GM18505 (cell line): ENCODE measurements around the gene ANKRD13B.

Source experiments
- ATAC-seq: cut with Tn5 transposase; IDR thresholded peaks from one replicate; pipeline ENCODE4 v1.9.1; 2021; ENCODE audit not compliant: unreplicated experiment
- POLR2A ChIP-seq: IDR thresholded peaks from 4 replicates; pipeline ENCODE4 v1.6.1; 2011; ENCODE audit warnings: borderline replicate concordance; ENCODE audit not compliant: insufficient read depth, insufficient read length; ENCODE audit errors: extremely low read depth

The ANKRD13B gene

DNA sequence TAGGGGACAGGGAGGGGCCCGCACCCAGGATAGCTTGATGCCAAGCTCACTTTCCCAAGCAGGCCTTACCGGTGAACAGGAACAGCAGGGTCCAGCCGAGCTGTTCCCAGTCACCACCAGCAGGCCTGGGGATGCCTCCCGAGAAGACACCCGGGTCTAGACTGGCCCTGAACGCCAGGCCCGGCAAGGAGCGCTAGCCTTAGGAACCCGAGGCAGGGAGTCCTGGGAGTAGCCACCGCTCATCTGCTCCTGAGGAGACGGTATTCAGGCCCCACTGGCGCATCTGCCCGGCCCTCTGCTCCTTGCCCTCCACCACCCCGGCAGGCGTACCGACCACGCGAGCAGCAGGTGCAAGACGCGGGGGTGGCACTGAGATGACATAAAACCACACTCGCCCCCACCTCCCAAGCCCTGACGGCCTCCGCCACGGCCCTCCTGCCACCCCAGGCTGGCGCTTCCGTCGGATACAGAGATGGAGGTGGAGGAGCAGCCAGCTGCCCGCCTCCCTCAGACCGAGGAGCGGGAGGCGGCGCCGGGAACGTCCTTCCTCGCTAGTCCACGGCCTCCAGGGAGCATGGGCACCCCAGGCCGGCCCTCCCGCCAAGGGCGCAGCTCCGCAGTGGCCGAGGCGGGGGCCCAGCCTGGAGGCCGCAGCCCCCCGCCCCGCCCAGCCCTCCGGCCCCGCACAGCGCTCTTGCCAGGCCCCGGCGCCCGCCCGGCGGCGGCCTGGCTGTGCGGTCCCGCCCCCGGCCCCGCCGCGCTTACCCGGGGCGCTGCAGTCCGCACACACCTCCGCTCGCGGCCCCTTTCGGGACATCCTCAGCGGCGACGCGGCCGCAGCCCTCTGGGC lies 4.1 kb upstream of the ANKRD13B start:
- ATAC-seq, result peak; percentile 20

DNA sequence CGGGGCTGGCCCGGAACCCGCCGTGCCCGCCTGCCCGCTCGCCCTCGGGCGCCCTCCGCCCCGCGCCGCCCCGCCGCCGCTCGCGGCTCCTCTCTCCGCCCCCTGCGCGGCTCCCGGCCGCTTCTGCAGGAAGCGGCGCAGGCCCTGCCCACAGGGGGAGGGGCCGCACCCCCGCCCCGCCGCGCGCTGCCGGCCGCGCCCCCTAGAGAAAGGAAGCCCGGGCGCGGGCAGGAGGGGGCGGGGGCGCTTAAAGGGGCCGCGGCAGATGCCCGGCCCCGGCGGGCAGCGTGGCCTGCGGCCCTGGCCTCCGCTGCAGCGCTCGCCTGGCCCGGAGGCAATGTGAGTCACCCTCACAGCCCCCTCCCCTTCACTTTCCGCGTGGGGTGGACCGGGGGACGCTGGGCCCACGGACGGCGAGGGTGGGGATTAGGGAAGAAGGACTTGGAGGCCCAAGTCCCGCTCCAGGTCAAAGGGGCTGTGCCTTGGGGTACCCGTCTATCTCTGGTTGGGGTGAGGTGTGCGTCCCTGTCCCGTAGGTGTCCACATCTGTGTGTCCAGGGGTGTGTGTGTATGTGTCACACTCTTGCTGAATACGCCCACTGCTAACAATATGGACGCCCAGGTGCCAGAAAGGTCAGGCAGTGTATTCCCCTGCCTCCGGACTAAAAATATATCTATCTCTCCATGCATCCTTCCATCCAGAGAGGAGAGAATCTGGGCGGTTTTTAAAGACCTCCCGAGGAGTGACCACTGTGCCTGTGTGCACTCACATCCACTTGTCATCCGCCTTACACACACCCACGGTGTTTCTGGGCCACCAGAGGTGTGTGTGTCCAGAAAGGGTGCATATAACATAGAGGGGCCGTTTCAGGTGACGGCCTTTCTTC lies 3.2 kb upstream of the ANKRD13B start, which contains the start of gene GIT1:
TSS of gene GIT1 (minus strand) at position 125 of the 887 bp plus-strand sequence. CDS start 270 bp downstream, outside the sequence.
- TF ChIP-seq POLR2A, result peak; percentile 67
- ATAC-seq, result peak; percentile 68

More for the DNA sequence above, 4.1 kb upstream of the ANKRD13B start:
- no peak for TF ChIP-seq POLR2A

DNA sequence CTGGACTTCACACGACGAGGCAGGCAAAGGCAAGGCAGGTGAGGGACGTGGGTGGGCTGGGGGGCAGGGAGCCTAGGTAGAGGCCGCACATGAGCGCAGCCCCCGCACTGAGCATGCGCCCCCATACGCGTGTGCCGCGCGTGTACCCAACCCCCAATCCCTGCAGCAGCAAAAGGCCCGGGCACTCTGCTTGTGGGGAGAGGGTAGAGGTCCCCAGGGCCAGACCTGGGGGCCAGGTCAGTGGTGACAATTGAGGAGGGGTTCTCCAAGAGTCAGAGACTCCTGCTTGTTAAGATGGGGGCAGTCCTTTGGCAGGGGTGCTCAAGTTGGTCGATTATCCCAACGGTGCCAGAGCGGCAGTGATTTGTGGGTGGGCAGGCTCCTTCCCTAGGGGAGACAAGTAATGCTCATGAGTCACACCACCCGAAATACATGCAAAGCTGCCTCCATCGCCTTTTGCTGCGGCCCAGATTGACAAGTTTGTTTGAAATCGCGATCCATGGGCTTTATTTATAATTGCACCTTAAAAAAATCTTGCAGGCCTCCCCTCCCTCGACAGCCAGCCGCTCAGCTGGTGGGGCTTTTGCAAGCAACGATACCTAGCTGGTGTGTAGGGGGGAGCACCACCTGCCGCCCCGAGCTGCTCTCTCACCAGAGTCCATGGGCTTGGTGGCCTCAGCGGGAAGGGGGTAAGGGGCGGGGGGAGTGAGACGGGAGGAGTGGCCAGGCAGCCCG lies 2.4 kb upstream of the ANKRD13B start:
- no peak for TF ChIP-seq POLR2A
- no peak for ATAC-seq

GRCh38 chr17:29591146-29591736 lies 1.7 kb upstream of the ANKRD13B start:
- no peak for TF ChIP-seq POLR2A
- no peak for ATAC-seq

DNA sequence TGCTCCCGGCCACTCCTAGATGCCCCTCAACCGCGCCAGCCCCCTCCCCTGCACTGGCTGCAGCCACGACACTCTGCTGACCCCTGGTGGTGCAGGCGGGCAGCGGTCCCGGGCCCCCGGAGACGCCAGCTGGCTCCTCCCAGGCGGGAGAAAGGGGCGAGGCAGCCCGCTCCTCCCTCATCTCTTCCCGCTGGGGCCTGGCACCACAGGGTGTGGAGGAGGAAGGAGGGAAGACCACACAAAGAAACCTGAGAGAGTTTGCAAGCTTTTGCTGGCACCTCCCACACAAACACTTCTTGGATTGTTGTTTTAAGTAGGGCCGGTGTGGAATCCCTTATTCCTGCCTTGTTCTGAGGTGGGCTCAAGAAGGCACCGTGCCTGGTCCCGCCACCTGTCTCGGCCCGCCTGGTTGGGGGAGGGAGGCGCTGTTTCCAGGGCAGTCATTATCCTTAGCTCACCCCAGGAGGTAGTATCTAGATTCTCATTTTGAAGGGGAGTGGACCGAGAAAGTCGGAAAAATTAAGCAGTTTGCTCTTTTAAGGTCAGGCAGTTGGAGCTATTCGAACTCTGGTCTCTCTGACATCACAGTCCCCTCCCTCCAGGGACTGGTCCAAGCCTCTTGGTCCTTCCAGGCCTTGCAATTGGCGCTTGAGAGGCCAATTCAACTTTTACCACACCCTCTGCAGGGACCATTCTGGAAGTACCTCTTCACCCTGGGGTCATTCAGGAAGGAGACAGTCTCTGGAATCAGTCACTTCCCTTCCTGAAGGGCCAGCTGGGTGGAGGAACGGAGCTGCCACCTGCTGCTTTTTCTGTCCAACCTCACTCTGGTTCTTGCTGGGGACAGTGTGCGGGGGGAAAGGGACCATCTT lies 959 bp upstream of the ANKRD13B start:
- no peak for ATAC-seq
- no peak for TF ChIP-seq POLR2A

DNA sequence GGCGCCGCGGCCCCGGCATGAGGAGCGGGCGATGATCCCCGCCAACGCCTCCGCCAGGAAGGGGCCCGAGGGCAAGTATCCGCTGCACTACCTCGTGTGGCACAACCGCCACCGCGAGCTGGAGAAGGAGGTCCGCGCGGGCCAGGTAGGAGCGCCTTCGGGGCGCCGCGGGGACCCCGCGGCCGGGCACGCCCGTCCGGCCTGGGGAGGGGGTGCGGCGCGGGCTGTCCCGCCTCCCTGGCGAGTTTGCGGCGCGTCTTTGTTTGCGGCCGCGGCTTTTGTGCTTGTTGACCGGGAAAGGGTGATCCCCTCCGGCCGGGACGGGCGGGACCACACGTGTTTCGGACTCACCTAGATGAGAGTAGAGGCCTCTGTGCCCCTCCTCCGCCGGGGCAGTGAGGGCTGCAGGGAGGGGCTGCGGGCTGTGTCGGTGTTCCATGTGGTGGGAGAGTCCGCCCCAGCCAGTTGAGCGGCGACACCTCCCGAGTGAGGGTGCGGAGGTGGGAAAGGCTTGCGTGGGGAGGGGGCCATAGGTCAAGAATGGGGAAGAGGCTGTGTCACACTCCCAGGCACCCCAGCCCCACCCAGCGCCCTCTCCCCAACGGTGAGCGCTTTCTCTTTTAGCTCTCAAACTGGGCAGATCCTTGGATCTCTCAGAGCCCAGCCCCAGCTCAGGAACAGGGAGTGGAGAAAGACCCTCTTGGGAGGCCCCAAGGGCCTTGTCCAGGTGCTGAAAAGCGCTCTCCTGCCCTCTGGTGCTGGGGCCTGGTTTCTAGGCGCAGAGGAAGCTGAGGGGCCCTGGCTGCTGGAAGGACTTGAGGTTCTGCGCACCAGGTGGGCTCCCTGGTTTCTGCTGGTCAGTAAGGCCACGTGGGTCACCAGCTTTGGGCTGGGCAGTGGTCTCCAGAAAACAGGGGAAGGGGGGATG lies 923 bp downstream of the ANKRD13B start:
- TF ChIP-seq POLR2A, result no peak
- ATAC-seq, result no peak

GRCh38 chr17:29594519-29595090 lies 1.7 kb downstream of the ANKRD13B start:
- ATAC-seq, result no peak
- TF ChIP-seq POLR2A, result no peak

- no peak for ATAC-seq
- TF ChIP-seq POLR2A, result no peak
These were observed 2.4 kb downstream of the ANKRD13B start for GRCh38 chr17:29595107-29595942.

DNA sequence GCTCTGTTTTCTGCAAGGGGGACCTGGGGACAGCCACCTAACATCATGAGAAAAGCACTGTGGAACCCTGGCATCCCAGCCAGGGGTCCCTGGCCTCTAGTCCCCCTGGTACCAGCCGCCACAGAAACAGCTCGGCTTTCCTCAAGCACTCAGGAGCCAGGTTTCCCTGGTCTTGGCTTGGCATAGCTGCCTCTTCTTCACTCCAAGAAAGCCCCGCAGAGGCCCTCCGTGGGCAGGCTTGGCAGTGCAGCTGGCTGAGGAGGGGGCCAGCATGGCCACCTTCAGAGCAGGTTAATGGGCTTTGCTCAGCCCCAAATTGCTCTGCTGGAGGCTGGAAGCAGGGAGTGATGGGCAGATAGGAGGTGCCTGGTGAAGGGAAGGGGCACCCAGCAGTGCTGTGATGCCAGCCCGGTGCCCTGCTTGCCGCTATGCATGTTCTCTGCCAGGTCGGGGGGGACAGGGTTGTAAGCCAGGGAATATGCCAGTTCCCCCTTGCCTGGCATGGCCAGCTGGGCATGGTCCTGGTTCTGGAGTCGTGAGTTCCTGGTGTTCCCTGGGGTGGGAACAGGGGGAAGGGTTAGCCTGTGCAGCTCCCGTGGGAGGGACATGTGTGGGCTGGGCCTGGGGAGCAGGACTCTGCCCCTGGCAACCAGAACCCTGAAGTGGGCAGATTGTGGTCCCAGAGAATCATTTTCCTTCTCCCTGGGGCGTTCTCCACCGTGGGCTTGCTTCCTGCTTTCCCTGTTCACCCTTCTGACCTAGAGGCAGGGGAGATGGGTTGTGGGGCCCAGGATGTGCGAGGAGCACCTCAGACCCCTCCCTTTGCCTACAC lies 3.2 kb downstream of the ANKRD13B start:
- no peak for TF ChIP-seq POLR2A
- no peak for ATAC-seq
